Measurements from ENCODE around the gene ATP8B3.

Gene ATP8B3

DNA sequence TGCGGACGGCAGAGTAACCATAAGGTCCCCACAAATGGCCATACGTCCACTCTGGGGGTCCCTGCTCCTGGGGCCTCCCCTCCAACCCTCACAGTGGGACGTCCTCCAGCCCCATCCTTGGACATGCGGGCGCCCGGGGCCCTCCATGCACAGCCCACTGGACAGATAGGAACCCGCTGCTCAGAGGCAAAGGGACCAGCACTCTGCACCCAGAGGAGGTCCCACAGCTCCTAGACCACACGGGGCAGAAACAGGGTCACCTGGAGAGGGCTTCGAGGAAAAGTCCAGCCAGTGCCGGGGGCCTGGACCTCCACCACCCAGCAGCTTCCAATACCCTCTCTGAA is 25.1 kb upstream of the ATP8B3 start:
- TF ChIP-seq POLR2AphosphoS5 (IDR thresholded peaks at IDR 0.05; ENCODE audit: low read depth, low read length): no peak
- TF ChIP-seq, protein P1, sequence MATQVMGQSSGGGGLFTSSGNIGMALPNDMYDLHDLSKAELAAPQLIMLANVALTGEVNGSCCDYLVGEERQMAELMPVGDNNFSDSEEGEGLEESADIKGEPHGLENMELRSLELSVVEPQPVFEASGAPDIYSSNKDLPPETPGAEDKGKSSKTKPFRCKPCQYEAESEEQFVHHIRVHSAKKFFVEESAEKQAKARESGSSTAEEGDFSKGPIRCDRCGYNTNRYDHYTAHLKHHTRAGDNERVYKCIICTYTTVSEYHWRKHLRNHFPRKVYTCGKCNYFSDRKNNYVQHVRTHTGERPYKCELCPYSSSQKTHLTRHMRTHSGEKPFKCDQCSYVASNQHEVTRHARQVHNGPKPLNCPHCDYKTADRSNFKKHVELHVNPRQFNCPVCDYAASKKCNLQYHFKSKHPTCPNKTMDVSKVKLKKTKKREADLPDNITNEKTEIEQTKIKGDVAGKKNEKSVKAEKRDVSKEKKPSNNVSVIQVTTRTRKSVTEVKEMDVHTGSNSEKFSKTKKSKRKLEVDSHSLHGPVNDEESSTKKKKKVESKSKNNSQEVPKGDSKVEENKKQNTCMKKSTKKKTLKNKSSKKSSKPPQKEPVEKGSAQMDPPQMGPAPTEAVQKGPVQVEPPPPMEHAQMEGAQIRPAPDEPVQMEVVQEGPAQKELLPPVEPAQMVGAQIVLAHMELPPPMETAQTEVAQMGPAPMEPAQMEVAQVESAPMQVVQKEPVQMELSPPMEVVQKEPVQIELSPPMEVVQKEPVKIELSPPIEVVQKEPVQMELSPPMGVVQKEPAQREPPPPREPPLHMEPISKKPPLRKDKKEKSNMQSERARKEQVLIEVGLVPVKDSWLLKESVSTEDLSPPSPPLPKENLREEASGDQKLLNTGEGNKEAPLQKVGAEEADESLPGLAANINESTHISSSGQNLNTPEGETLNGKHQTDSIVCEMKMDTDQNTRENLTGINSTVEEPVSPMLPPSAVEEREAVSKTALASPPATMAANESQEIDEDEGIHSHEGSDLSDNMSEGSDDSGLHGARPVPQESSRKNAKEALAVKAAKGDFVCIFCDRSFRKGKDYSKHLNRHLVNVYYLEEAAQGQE (IDR thresholded peaks at IDR 0.05; ENCODE audit: insufficient read depth in 1 of 2, low read depth in 2 of 2, low read length in 2 of 2): no peak
- TF ChIP-seq SIN3A (IDR thresholded peaks at IDR 0.05; ENCODE audit: borderline replicate concordance, insufficient read depth, low read length): no peak
- TF ChIP-seq TAF1 (IDR thresholded peaks at IDR 0.05; ENCODE audit: borderline replicate concordance, insufficient read depth, low read length): no peak
- no peak for TF ChIP-seq FOXP2 (optimal IDR thresholded peaks at IDR 0.05; ENCODE audit: borderline replicate concordance, extremely low read depth, extremely low read length, insufficient read depth)

DNA sequence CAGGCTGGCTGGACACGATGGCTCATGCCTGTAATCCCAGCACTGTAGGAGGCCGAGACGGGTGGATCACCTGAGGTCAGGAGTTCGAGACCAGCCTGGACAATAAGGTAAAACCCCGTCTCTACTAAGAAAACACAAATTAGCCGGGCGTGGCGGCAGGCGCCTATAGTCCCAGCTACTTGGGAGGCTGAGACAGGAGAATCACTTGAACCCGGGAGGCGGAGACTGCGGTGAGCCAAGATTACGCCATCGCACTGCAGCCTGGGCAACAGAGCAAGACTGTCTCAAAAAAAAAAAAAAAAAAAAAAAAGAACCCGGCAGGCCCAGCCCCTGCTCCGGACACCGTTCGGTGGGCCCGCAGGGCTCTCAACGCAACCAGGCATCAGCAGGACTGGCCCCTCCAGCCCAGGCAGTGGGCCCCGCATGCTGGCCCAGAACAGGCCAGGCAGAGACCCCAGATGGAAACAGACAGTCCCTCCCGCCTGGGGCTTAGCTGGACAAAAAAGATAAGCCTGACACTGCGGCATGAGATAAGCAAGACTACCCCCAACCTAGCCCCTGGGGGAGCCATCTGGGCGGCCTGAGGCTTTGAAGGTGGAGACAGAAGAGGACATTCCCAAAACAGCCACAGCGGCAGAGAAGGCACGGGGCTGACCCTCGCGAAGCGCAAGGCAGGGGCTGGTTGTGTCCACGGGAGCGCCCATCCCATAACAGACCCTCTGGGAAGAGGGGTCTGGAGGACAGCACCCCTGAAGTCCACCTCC is 24.6 kb upstream of the ATP8B3 start:
- TF ChIP-seq POLR2AphosphoS5 (IDR thresholded peaks at IDR 0.05; ENCODE audit: low read depth, low read length): no peak
- TF ChIP-seq, protein P1 (IDR thresholded peaks at IDR 0.05; ENCODE audit: insufficient read depth in 1 of 2, low read depth in 2 of 2, low read length in 2 of 2): no peak

DNA sequence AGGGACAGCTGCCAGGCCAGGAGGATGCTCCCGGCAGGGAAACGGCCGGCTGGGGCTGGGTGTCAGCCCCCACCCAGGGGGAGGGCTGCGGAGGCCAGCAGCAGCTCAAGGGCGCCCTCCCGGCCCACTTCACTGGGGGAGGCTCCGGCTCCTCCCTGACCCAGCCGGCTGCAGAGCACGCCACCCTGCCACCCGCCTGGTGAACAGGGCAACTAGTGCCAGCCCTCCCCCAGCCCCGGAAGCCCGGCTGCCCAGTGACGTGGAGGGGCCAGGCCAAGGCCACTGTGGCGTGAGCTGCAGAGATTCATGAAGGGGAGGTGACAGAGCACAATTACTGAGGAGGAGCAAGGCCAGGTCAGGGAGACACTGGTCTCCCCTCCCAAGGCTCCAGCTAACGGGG is 21.5 kb upstream of the ATP8B3 start:
- TF ChIP-seq POLR2AphosphoS5 (IDR thresholded peaks at IDR 0.05; ENCODE audit: low read depth, low read length) (no peak), TAF1 (IDR thresholded peaks at IDR 0.05; ENCODE audit: borderline replicate concordance, insufficient read depth, low read length) (no peak), SIN3A (IDR thresholded peaks at IDR 0.05; ENCODE audit: borderline replicate concordance, insufficient read depth, low read length) (no peak), FOXP2 (optimal IDR thresholded peaks at IDR 0.05; ENCODE audit: borderline replicate concordance, extremely low read depth, extremely low read length, insufficient read depth) (no peak)
- TF ChIP-seq, protein P1 (IDR thresholded peaks at IDR 0.05; ENCODE audit: insufficient read depth in 1 of 2, low read depth in 2 of 2, low read length in 2 of 2): no peak

DNA sequence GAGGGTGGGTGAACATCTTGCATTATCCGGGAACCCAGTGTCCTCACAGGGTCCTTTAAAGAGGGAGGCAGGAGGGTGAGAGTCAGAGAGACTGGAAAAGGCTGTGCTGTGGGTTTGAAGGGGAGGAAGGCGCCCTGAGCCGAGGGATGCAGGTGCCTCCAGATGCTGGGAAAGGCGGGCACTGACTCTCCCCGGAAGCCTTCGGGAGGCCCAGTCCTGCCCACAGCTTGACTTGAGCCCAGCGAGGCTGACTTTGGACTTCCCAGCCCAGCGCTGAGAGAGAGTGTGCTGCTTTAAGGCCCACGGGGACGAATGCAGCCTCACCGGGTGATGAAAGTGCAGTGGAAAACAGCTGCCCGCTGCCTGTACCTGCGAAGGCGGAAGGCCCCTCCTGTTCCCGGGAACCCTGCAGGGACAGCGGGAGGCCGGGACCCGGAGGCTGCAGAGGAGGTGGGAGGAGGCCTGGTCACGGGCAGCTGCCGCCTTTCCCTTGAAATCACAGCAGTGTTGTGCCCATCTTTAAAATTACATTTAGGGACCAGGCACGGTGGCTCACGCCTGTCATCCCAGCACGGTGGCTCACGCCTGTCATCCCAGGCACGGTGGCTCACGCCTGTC is 20.1 kb upstream of the ATP8B3 start:
- TF ChIP-seq SIN3A (IDR thresholded peaks at IDR 0.05; ENCODE audit: borderline replicate concordance, insufficient read depth, low read length) (no peak), TAF1 (IDR thresholded peaks at IDR 0.05; ENCODE audit: borderline replicate concordance, insufficient read depth, low read length) (no peak), FOXP2 (optimal IDR thresholded peaks at IDR 0.05; ENCODE audit: borderline replicate concordance, extremely low read depth, extremely low read length, insufficient read depth) (no peak), POLR2AphosphoS5 (IDR thresholded peaks at IDR 0.05; ENCODE audit: low read depth, low read length) (no peak)
- TF ChIP-seq, protein P1 (IDR thresholded peaks at IDR 0.05; ENCODE audit: insufficient read depth in 1 of 2, low read depth in 2 of 2, low read length in 2 of 2): no peak
